Fibroblast of peridontal ligament (primary cell): ENCODE measurements around the gene ECSIT.

Experiments used
- DNase-seq: peaks from one replicate; pipeline ENCODE4 v3.0.0-alpha.2; 2010; ENCODE audit errors: extremely low read depth

ECSIT gene

DNA sequence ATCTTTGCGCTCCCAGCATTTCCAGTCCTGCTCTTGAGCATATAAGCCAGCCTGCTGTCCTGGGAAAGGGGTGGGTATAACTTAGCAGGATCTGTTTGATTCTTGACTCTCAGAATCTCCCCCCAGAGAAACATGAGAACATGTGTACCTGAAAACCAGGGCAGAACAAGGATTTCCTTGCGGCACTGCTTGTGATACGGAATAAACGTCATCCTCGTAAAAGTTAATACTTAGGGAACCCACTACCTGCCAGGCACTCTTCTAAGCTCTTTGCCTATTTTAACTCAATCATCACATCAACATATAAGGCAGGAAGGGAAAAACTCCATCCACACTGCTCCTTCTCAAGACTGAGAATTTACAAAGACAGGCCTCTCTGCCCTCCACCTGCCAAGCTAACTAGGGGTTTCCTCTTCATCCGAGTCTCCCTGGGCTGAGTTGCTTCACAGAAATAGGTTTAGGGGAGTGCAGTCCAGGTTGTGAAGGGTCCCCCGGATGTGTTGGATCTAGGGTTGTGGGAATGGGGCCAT, 24.4 kb downstream of the ECSIT start:
- peak; percentile 2 for DNase-seq

DNA sequence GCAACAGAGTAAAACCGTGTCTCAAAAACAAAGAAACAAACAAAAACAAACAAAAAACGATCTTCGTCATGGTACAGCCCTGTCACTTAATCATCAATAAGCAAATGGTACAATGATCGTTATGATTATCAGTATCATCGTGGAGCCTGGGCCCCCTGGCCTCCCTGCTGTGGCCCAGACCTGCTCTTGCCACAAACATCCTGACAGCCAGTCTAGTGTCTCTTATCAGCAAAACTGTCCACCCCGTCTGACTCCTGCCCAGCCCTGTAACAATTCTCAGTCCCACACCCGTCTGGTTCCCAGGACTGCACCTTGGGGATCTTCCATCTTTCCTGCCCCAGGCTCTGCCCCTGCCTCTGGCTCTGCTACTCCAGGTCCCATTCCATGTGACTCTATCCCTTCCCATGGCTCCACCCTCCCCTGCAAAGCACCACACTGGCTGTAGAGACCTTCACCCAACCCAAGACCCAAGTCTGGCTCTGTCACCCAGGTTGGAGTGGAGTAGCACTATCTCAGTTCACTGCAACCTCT, 29.0 kb downstream of the ECSIT start:
- DNase-seq = no peak

DNA sequence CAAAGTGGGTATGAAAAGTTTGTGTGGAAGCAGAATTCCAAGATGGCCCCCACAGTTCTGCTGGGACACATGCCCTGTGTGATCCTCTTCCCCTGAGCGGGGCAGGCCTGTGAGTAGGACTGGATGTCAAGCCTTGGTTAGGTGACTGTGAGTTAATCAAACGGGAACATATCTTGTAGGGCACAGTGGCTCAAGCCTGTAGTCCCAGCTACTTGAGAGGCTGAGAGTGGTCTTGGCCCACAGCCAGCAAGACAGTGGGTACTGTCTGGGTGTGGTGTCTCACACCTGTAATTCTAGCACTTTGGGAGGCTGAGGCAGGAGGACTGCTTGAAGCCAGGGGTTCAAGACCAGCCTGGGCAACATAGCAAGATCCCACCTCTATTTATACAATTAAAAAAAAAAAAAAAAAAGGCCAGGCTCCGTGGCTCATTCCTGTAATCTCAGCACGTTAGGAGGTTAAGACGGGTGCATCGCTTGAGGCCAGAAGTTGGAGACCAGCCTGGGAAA, 29.7 kb downstream of the ECSIT start:
- no peak for DNase-seq

DNA sequence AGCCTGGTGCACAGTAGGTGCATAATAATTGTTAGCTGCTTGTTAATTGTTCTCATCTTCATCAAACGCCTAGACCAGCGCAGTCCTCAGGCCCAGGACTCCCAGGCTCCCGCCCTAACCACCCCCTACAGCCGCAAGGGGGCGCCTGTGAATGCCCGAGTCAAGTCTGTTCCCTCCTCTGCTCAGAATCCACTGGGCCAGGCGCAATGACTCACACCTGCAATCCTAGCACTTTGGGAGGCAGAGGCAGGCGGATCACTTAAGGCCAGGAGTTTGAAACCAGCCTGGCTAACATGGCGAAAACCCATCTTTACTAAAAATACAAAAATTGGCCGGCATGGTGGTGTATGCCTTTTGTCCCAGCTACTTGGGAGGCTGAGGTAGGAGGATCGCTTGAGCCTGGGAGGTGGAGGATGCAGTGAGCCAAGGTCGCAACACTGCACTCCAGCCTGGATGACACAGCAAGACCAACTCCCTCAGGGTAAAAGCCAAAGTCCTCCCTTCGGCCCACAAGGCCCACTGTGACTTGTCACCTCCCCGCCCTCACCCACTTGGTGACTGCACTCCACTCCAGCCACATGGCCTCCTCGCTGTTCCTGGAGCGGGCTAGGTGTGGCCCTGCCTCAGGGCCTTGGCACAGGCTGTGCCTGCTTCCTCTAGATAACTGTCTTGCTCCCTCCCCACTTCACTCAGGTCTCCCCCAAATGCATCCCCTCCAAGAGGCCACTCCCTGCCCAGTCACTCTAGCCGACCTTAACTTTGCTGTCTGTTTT, 32.4 kb downstream of the ECSIT start:
- DNase-seq = peak; percentile 76

DNA sequence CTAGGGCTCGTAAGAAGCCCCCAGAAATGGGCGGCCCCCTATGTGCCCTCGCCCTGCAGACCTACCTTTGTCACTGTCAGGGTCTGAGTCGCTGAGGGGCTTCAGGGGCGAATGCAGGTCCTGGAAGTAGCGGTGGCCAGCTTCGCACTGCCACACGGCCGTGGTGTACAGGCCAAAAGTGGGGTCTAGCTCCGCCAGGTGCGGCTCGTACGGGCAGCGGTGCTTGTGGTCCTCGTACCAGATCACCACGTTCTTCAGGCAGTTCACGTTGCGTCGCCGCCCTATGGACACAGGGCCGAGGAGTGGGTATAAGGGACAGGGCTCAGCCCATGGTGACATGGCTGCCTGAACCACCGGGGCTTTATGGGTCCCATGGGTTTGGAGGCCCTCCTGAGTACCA, 33.0 kb downstream of the ECSIT start:
- no peak for DNase-seq

DNA sequence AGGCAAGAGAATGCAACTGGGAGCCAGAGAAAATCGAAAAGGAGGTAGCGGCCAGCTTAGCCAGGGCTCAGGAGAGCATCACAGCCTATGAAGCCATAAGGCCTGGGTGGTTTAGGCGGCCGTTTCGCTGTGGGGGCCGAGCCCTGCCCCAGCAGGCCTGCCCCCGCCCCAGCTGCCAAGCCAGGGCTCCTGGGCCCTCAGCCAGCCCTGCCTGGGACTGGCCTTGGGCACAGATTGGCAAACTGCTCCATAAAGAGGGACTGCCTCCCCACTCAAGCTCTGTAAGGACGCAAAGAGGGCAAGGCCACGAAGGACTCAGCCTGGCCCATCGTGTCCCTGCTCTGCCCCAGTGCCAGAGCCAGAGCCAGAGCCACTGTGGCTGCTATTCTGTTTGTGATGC, 33.5 kb downstream of the ECSIT start:
- no peak for DNase-seq

DNA sequence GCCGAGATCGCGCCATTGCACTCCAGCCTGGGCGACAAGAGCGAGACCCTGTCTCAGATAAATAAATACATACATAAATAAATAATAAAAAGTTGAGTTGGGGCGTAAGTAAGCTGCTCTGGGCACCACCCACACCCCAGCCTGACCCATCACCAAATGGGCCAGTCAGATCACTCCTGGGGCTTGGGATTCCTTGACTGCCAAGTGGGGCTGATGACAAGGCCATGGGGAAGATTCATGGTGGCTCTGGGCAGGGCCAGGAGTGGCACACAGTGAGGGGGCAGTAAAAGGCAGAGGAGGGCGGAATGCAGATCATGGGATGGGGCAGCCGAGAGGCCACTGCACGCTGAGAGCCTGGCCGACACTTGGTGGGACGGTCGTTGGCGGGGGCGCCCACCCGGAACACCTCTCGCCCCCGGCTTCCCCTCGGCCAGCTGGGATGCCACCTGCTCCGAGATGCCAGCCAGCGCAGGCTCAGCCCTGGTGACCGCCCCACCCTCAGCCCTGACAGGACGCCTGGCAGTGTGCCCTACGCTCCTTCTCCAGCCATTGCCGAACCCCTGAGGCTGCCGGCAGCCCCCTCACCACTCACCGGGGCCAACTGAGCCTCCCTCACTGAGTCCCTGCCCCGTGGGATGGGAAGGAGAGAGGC, 34.2 kb downstream of the ECSIT start:
- DNase-seq = no peak

DNA sequence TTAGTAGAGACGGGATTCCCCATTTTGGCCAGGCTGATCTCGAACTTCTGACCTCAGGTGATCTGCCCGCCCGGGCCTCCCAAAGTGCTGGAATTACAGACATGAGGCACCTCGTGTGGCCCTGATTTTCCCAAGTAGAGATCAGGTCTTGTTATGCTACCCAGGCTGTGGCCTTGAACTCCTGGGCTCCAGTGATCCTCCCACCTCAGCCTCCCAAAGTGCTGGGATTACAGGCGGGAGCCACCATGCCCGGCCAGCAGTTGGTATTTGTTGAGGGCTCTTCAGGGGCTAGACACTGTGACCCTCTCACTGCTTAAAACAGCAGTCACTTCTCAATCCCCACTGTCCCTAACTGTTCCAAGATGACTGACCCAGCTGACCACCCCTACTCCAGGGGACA, 39.6 kb downstream of the ECSIT start:
- no peak for DNase-seq

DNA sequence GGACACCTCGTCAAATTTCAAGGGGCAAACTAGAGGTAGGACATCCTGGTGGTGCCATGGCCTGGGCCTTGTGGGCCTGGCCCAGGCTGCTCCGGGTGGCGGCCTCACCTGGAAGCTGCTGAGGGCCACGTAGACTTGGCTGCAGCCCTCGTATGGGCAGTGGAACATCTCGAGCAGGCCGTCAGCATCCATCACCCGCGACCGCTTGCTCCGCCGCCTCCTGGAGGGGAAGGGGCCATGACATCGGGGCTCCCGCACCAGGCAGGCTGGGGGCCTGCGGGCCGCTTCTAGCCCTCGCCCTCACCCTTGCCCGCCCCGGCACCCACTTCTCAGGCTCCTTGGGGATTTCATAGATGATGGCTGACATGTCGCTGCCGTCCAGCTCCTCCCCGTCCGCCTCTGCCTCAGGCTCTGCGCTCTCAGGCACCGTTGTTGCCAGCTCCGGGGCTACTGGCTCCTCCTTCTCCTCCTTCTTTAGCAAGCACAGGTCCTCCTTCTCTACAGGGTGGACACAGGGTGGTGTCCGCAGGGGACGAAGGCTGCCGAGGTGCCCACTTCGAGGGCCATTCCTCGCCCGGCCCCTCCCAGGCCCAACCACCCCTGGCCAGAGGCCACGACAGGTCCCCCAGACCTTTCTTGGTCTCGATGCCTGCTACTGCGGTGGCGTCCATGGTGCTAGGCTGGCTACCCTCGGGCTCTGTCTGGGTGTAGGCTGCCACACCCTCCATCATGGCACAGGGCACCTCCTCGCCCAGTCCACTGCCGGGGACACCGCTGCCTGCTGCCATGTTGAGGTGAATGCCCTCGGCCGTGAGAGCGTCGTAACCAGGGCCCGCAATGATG, 42.1 kb downstream of the ECSIT start:
- DNase-seq = no peak

DNA sequence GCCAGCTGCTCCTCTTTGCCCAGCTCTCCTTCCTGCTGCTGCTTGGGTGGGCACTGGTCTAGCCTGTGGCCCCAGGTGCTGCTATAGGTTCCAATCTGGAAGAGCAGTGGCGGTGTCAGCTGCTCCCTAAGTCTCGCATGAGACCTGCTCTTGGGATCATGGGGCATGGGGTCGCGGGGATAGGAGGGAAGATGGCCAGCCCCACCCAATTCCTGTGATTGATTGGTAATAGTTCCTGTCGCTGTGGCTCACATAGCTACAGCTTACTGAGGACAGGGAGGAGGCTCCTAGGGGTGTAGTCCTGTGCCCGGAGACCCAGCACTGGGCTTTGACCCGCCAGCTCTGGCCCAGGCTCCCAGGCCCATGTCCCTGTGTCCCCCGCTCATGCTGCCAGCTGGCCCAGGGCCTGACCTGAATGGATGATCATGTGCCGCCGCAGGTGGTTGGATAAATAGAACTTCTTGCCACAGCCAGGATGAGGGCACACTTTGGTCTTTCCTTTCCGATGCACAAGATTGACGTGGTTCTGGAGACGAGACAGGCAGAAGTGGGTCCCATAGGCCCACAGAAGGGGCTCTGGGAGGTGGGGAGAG, 43.6 kb downstream of the ECSIT start:
- DNase-seq = no peak

DNA sequence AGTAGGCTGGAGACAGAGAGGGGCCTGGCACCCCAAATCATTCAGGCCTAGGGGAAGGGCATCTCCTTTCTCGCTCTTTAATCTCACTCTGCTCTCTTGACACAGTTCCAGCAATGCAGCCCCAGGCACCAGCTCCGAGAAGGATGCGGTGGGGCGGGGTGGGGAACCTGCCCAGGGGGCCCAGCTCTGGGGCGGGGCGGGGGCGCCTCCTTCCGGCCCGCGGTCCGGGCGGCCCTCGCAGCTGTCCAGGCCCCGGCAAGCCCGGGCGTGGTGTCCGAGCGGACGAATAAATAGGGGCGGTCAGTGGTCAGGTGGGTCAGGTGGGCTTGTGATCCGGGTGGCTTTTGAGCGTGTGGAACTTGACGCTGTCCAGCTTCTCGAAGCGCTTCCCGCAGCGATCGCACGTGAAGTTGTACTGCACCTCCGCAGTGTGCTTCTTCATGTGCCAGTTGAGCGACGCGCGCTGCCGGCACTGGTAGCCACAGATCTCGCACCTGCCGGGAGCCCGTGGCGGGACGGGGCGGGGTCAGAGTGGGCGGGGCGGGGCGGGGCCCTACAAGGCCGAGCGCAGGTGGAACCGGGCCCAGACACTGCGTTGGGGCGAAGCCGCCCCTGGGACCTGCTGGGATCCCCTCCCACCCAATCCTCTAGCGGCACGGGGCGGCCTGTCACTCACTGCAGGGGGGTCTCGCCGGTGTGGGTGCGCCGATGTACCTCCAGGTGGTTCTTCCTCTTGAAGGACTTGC, 45.4 kb downstream of the ECSIT start:
- DNase-seq = no peak

DNA sequence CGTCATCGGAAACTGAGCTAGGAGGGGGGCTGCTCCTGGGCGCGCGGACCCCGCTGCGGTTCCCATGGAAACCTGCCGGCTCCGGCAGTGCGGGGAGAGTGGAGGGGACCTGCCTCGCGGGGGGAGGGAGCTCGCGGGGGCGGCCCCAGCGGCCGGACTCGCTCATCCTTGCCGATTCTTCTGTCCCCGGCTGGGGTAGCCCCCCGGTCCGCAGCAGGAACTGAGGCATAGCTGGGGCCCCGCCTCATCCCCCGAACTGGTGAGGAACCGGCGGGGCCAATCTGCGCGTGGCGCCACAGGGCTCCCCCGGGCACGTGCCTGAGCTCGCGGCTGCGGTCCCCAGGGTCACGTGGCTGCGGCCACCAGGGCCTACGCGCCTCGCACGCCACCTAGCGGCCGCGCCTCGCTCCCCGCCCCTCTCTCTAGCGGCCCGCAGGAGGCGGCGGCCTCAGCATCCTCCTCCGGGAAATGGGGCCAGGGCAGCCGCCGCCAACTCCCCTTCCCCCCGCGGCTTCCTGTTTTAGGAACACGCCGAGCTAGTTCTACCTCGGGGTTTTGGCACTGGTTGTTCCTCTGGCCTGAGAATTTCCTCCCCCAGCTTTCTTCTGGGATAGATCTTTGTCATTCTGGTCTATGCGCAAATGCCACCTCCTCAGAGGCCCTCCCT, 46.4 kb downstream of the ECSIT start:
- peak; percentile 56 for DNase-seq

DNA sequence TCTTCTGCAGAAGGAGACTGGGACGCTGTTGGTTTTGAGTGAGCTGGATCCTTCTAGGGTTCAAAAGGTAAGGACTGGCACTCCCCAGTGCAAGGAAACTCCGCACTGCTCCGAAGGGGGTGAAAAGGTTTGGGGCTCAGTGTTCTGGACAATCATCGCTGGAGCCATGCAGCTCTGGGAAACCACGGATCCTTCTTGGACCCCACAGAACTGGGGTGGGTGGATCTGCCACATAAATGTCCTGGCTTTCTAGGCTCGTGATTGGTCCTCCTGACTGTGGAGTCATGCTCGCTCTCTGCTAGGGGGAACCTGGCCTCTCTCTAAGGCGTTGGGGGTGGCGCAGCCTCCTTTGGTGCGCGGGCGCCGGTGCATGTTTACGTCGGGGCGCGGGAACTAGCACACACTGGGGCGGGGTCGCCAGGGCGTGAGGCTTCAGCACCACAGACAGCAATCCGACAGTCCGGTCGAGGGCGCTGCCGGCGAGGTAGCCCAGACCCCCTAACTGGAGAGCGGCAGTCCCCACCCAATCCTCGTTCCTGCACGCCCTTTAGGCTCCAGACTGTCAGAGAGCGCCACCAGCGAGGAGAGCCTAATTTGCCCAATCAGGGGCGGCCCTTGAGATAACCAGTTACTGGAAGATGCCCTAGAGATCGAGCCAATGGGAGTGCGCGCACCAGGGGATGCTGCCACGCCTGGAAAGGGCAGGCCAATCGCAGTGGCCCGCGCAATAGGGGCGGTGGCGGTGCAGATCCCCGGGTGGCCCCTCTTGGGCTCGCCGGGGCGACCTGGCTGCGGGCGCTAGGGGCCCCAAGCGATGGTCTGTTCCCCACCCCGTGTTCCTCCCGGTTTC, 47.2 kb downstream of the ECSIT start:
- DNase-seq = peak; percentile 69

DNA sequence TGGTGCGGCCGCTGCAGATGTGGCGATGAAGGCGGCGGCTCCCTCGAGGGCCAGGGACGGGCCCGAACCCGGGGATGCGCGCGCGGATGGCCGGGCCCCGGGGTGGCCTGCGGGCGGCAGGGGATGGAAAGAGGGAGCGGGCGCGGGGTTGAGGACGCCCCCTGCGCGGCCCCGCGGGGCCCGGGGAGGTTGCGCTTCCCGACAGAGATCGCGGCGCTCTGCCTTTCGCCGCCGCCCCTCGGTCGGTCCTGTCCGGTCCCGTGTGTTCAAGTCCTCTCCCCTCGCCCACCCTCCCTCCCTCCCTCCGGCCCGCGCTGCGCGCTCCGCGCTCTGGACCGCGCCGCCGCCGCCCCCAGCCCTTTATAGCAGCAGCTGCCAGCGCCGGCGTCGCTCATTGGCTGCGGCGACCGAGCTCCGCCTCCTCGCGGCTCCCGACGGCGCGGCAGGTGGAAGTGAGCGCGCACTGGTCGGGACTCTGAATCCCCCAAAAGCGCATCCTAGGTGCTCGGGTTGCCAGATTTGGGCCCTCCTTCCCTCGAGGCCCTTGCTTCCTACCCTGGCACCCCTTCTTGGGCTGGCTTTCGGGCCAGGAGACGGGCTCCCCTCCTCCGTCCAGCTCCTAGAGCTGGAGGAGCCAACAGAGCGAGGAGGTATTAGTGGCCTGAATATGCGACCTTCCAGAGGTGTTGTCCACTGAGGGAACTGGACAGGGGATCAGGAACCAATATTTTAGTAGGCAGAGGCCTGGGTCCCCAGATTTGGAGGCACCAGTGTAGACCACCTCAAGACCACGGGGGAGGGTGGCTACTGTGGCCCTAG, 48.0 kb downstream of the ECSIT start, which contains the start of gene ELAVL3:
TSS of gene ELAVL3 (minus strand) at position 332 of the 819 bp plus-strand sequence. CDS start 438 bp downstream, outside the sequence.
- DNase-seq = no peak

DNA sequence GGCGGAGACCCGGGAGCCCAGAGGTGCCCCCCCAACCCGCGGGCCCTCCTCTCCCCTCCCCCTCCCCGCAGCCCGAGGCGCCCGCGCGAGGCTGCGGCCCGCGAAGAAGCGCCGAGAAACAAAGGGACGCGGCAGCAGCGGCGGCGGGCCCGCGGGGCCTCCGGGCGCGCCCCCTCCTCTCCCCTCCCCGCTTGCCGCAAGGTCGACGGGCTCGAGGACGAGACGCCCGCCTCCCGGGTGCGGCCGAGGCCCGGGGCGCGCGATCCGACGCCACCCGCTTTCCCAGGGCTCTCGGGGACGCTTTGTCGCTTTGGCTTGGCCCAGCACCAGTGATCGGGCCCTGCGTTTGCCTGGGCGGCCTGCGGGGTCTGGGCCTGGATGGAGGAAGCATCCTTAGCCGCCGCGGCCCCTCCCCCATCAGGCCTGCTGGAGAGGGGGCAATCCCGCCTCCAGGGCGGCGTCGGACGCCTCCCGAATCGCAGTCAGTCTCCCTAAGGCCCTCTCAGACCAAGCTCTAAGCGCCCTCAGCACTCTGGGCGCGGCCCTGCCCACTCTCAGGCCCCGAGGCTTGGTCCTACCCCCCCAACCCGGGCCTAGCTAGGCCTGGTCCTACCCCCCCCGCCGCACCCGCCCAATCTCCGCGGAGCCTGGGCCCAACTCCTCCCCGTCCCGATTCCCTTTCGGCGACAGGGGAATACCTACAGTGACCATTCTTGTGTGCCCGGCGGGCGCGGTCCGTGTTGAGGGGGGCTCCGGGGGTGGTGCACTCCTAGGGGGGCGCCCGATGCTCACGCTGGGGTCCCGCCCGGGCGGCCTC, 48.8 kb downstream of the ECSIT start:
- DNase-seq = no peak

DNA sequence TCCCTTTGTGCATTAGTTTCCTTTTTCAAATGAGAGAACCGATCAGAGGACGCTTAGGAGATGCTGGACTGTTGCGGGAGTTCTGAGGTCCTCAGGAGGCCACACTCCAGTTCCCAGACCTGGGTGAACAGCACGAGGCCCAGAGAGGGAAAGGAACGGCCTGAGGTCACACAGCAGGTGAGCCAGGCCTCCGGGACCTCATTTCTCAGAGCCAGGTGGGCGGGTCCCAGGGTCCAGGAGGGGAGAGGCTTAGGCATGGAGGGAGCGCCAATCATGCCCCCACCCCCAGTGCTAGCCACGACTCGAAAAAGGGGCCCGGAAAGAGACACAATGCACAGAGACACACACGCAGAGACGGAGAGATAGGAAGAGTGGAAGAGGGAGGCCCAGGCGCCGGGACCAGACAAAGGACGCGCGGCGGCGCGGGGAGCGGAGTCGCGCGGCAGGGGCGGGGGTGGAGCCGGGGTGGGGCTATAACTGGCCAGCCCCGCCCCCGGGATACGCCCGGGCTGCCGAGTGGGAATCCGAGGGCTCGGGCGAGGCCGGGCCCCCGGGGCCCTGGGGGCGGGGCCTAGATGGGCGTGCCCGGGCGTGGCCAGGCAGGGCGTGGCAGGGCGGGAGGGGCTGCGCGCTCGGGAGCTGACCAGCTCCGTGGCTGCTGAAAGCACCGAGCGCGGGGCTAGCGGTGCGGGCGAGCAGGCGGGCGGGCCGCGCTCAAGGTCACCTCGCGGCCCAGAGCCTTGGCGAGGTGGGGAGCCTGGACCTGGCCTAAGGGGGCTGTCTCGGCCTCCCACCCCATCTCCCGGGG, 49.6 kb downstream of the ECSIT start:
- no peak for DNase-seq
